Activated T-helper 17 cell treated with anti-CD3 and anti-CD28 coated beads, Interleukin-2, amount 50 U/mL, for 72 hours (primary cell): ENCODE measurements around the gene UBE2K. TPM values are rescaled to one million over a fixed set of nuclear protein-coding genes. Genes with fewer than 3 reads are reported as not detected.
A peak's percentile ranks its signal among the peaks of the same experiment; 100 is the strongest.
"Not testable (repeated sequence)": the region's sequence is repeated elsewhere in the genome, so short reads cannot be mapped to it uniquely, and the experiment has no call there.

Experiments used
- ATAC-seq: fragments of 150-1000 bp; cut with Tn5 transposase; replicated peaks from 2 replicates; pipeline ENCODE4 v1.10.0; 2021; ENCODE audit warnings: mild to moderate bottlenecking, moderate library complexity
- H3K27ac Mint-ChIP-seq: one replicate; pipeline ENCODE4 v1.8.0; 2022; ENCODE audit warnings: mixed read lengths
- H3K27me3 Mint-ChIP-seq: one replicate; pipeline ENCODE4 v1.8.0; 2022; ENCODE audit warnings: mixed read lengths
- H3K36me3 Mint-ChIP-seq: one replicate; pipeline ENCODE4 v1.8.0; 2022; ENCODE audit warnings: low read depth, mild to moderate bottlenecking, mixed read lengths
- H3K4me1 Mint-ChIP-seq: one replicate; pipeline ENCODE4 v1.8.0; 2022; ENCODE audit warnings: mixed read lengths
- H3K4me3 Mint-ChIP-seq: one replicate; pipeline ENCODE4 v1.8.0; 2022; ENCODE audit warnings: mild to moderate bottlenecking, mixed read lengths
- H3K9me3 Mint-ChIP-seq: one replicate; pipeline ENCODE4 v1.8.0; 2022; ENCODE audit warnings: mixed read lengths
- total RNA-seq, 2 donors: library from RNA; stranded (reverse); gene quantifications; one replicate each; pipeline ENCODE4 v1.2.3, GENCODE V29; 2022

The UBE2K gene
- total RNA-seq, 2 donors from 2014 or later: 52.5 to 90.0 TPM

DNA sequence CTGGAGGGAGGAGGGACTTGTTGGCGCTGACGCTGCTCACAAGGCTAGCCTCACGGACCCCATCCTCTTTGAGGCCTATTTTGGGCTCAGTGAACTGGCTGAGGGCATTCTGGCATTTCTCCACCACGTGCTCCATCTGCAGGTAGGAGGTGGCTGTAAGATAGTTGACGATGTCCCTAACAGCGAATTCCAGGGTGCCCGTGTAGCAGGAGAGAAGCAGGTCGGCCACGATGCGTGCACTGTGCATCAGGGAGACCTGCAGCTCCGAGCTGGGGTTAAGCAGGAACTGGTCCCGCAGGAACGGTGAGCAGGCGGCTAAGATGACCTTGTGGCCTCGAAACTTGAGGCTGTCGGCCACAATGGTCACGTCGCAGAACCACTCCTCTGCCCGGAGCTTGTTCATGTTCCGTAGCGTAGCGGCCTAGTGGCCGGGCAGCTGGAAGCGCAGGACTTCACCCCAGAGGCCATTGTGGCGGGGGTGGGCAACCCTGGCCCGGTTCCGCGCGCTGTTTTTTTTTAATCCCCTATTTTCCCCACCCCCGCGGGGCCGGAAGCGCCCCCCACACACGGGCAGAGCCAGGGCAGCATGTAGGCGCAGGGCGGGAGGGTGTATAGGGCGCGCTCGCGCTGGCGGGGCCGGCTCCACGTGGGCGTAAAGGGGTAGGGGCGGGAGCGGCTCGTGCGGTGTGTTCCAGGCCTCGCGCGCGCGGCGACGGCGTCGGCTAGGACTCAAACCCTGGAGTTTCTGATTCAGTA is 73.2 kb downstream of the UBE2K start:
- Mint-ChIP-seq H3K27ac (no peak overlapping the region), H3K9me3 (no peaks in the 10 kb centered on the region)

DNA sequence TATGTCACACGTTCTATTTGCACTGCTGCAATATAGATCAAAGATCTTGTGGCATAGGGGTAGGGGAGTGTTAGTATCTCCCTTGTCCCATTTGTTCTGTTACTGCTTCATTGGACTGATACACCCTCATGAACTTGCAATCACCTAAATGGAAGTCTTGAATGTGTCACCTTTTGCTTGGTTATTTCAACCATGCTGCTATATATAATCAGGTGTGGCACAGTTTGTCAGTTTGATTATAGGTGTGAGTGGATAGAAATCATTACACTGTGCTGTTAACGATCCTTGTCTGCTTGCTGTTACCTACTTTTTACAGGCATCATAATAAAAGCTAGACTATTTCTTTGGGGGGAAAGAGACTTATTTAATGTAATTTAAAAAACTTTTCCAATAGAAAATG is 84.1 kb downstream of the UBE2K start:
- peaks cover 45% of the 10 kb centered on the region for H3K36me3 Mint-ChIP-seq
- not testable (repeated sequence) for H3K4me3 Mint-ChIP-seq, H3K27ac Mint-ChIP-seq, H3K4me1 Mint-ChIP-seq, H3K27me3 Mint-ChIP-seq, ATAC-seq, H3K9me3 Mint-ChIP-seq

More for the DNA sequence above, 73.2 kb downstream of the UBE2K start:
- no peak overlapping the region for H3K4me3 Mint-ChIP-seq
- H3K4me1 Mint-ChIP-seq: no peaks in the 10 kb centered on the region
- no peaks in the 10 kb centered on the region for H3K27me3 Mint-ChIP-seq
- no peak for ATAC-seq
- H3K36me3 Mint-ChIP-seq: peaks cover 69% of the 10 kb centered on the region

- H3K36me3 Mint-ChIP-seq: peaks cover 17% of the 10 kb centered on the region
- no peak overlapping the region for H3K4me3 Mint-ChIP-seq
- H3K27me3 Mint-ChIP-seq: no peaks in the 10 kb centered on the region
- no peaks in the 10 kb centered on the region for H3K9me3 Mint-ChIP-seq
- ATAC-seq: no peak
- H3K4me1 Mint-ChIP-seq: no peaks in the 10 kb centered on the region
- H3K27ac Mint-ChIP-seq: no peak overlapping the region
Observed at GRCh38 chr4:39785083-39785482, 87.1 kb downstream of the UBE2K start.

- H3K4me3 Mint-ChIP-seq: no peak overlapping the region
- H3K4me1 Mint-ChIP-seq: no peaks in the 10 kb centered on the region
- ATAC-seq: no peak
- H3K36me3 Mint-ChIP-seq: peaks cover 5% of the 10 kb centered on the region
- H3K27me3 Mint-ChIP-seq: no peaks in the 10 kb centered on the region
- H3K27ac Mint-ChIP-seq: no peak overlapping the region
- H3K9me3 Mint-ChIP-seq: no peaks in the 10 kb centered on the region
Observed at GRCh38 chr4:39786838-39787237, 88.9 kb downstream of the UBE2K start.

- Mint-ChIP-seq H3K27ac (no peak overlapping the region), H3K9me3 (no peaks in the 10 kb centered on the region), H3K4me1 (no peaks in the 10 kb centered on the region), H3K4me3 (no peak overlapping the region), H3K27me3 (no peaks in the 10 kb centered on the region), H3K36me3 (no peaks in the 10 kb centered on the region)
- no peak for ATAC-seq
Observed at GRCh38 chr4:39792128-39792527, 94.2 kb downstream of the UBE2K start.

DNA sequence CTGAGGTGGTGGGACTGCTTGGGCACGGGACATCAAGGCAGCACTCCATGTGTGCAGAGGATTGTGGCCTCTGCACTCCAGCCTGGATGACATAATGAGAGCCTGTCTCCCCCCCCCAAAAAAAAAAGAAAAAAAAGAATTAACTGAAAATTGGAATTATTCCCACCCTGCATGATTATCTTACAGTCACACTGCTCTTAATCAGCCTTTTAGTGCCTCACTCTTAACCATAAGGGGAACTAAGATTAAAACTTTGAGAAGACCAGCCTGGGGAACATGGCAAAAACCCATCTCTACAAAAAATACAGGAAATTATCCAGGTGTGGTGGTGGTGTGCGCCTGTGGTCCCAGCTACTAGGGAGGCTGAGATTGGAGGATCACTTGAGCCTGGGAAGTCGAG is 94.6 kb downstream of the UBE2K start:
- Mint-ChIP-seq H3K9me3 (no peaks in the 10 kb centered on the region), H3K4me1 (no peaks in the 10 kb centered on the region), H3K27ac (no peak overlapping the region), H3K4me3 (no peak overlapping the region), H3K27me3 (no peaks in the 10 kb centered on the region), H3K36me3 (no peaks in the 10 kb centered on the region)
- no peak for ATAC-seq

- ATAC-seq, H3K27me3 Mint-ChIP-seq: not testable (repeated sequence)
Observed at GRCh38 chr4:39792976-39793375, 95.0 kb downstream of the UBE2K start.

DNA sequence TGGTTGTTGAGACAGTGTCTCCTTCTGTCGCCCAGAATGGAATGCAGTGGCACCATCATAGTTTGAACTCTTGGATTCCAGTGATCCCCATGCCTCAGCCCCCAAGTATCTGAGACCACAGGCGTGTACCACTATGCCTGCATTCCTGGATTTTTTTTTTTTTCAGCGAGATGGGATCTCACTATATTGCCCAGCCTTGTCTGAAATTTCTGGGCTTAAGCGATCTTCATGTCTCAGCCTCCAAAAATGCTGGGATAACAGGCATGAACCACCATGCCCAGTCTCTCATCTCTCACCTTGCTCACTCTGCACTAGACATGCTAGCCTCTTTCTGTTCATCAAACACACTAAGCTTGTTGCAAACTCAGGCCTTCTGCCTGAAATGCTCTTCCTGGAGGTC is 104.1 kb downstream of the UBE2K start:
- ATAC-seq: no peak
- Mint-ChIP-seq H3K4me1 (no peaks in the 10 kb centered on the region), H3K27ac (no peak overlapping the region), H3K27me3 (no peaks in the 10 kb centered on the region), H3K4me3 (no peak overlapping the region), H3K9me3 (no peaks in the 10 kb centered on the region), H3K36me3 (no peaks in the 10 kb centered on the region)

More at GRCh38 chr4:39792976-39793375, 95.0 kb downstream of the UBE2K start:
- not testable (repeated sequence) for H3K4me1 Mint-ChIP-seq, H3K9me3 Mint-ChIP-seq, H3K27ac Mint-ChIP-seq, H3K36me3 Mint-ChIP-seq, H3K4me3 Mint-ChIP-seq

DNA sequence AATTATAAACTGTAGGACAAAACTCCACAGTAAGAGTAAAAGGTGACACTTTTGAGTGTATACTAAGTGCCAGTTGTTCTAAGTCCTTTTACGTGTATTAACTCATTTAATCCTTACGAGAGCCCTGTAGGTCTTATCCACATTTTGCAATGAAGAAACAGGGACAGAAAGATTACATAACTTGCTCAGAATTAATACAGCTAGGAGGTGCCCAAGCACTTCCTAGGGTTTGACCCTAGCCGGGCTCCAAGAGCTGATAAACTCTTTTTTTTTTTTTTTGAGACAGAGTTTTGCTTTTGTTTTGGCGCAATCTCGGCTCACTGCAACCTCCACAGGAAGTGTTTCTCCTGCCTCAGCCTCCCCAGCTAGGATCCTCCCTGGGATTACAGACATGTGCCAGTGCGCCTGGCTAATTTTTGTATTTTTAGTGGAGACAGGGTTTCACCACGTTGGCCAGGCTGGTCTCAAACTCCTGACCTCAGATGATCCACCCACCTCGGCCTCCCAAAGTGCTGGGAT is 110.4 kb downstream of the UBE2K start:
- ATAC-seq: no peak
- Mint-ChIP-seq H3K36me3 (peaks cover 11% of the 10 kb centered on the region), H3K4me3 (no peak overlapping the region), H3K27me3 (no peaks in the 10 kb centered on the region), H3K27ac (no peak overlapping the region), H3K9me3 (no peaks in the 10 kb centered on the region), H3K4me1 (peaks cover 9% of the 10 kb centered on the region)

GRCh38 chr4:39812500-39812899 is 114.6 kb downstream of the UBE2K start:
- Mint-ChIP-seq H3K4me1 (peaks cover 16% of the 10 kb centered on the region), H3K27me3 (no peaks in the 10 kb centered on the region), H3K9me3 (no peaks in the 10 kb centered on the region), H3K36me3 (peaks cover 25% of the 10 kb centered on the region), H3K27ac (peak overlapping the region; percentile 94), H3K4me3 (peak overlapping the region; percentile 52)
- ATAC-seq: peak; percentile 86

- H3K9me3 Mint-ChIP-seq, ATAC-seq, H3K27me3 Mint-ChIP-seq: not testable (repeated sequence)
- Mint-ChIP-seq H3K4me3 (peak overlapping the region; percentile 52), H3K4me1 (peaks cover 16% of the 10 kb centered on the region), H3K27ac (peak overlapping the region; percentile 94), H3K36me3 (peaks cover 25% of the 10 kb centered on the region)
Observed at GRCh38 chr4:39813033-39813432, 115.1 kb downstream of the UBE2K start.

DNA sequence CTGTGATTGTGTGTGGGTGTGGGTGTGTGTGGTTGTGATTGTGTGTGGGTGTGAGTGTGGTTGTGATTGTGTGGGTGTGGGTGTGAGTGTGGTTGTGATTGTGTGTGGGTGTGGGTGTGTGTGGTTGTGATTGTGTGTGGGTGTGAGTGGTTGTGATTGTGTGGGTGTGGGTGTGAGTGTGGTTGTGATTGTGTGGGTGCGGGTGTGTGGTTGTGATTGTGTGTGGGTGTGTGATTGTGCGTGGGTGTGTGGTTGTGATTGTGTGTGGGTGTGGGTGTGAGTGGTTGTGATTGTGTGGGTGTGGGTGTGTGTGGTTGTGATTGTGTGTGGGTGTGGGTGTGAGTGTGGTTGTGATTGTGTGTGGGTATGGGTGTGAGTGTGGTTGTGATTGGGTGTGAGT is 115.8 kb downstream of the UBE2K start:
- not testable (repeated sequence) for H3K4me3 Mint-ChIP-seq, H3K27me3 Mint-ChIP-seq, H3K9me3 Mint-ChIP-seq, ATAC-seq
- Mint-ChIP-seq H3K27ac (peak overlapping the region; percentile 91), H3K36me3 (peaks cover 25% of the 10 kb centered on the region), H3K4me1 (peaks cover 16% of the 10 kb centered on the region)

DNA sequence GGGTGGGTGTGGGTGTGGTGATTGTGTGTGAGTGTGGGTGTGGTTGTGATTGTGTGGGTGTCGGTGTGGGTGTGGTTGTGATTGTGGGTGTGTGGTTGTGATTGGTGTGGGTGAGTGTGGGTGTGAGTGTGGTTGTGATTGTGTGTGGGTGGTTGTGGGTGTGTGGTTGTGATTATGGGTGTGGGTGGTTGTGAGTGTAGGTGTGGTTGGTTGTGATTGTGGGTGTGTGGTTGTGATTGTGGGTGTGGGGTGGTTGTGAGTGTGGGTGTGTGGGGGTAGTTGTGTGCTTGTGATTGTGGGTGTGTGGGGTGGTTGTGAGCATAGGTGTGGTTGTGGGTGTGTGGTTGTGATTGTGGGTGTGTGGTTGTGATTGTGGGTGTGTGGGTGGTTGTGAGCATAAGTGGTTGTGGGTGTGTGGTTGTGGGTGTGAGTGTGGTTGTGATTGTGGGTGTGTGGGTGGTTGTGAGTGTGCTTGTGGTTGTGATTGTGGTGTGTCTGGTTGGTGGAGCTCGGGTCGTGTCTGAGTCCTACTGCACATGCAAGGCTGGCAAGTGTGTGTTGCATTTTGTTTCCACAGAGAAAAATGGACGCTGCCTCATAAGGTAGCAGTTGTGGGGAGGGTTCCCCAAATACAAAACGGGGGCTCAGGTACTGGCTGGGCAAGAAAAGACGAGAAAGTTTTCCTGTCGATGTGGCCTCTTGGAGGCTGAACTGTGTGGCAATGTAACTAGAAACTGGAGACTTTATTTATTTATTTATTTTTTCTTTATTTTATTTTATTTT is 116.7 kb downstream of the UBE2K start:
- H3K4me3 Mint-ChIP-seq: peak overlapping the region; percentile 41
- H3K4me1 Mint-ChIP-seq: peaks cover 16% of the 10 kb centered on the region
- H3K9me3 Mint-ChIP-seq: no peaks in the 10 kb centered on the region
- no peaks in the 10 kb centered on the region for H3K27me3 Mint-ChIP-seq
- H3K27ac Mint-ChIP-seq: peak overlapping the region; percentile 91
- peaks cover 25% of the 10 kb centered on the region for H3K36me3 Mint-ChIP-seq
- peak; percentile 55 for ATAC-seq

- Mint-ChIP-seq H3K27me3 (no peaks in the 10 kb centered on the region), H3K9me3 (no peaks in the 10 kb centered on the region), H3K36me3 (peaks cover 29% of the 10 kb centered on the region), H3K4me3 (no peak overlapping the region), H3K27ac (no peak overlapping the region), H3K4me1 (peaks cover 11% of the 10 kb centered on the region)
- ATAC-seq: no peak
Observed at GRCh38 chr4:39818646-39819045, 120.7 kb downstream of the UBE2K start.

GRCh38 chr4:39820186-39820585 is 122.2 kb downstream of the UBE2K start:
- H3K9me3 Mint-ChIP-seq: no peaks in the 10 kb centered on the region
- H3K4me1 Mint-ChIP-seq: peaks cover 4% of the 10 kb centered on the region
- H3K27me3 Mint-ChIP-seq: no peaks in the 10 kb centered on the region
- H3K27ac Mint-ChIP-seq: peak overlapping the region; percentile 46
- peaks cover 31% of the 10 kb centered on the region for H3K36me3 Mint-ChIP-seq
- no peak for ATAC-seq
- H3K4me3 Mint-ChIP-seq: no peak overlapping the region
